HG02642 (cell line): ENCODE measurements around the gene ADAM33.

Experiments
- ATAC-seq: cut with Tn5 transposase; IDR thresholded peaks from one replicate; pipeline ENCODE4 v1.9.1; 2021; ENCODE audit warnings: mild to moderate bottlenecking; ENCODE audit not compliant: unreplicated experiment, poor library complexity

Gene ADAM33

DNA sequence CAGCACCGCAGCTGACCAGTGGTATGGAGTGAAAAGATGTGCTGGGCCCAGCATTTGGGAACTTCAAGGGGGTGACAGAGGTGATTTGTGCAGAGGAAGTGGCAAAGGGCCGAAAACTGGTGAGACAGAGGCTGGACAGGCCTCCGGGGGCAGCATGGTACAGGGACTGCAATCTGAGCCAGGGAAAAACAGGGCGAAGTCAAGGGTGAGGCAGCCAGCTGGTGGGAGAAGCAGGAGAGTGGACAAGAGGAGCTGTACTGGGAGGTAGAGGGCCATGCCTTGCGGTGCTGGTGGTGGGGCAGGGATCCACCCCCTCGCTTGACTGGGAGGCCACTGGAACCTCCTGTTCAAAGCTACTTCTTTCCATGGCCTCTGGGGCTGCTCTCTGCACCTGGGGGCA, 11.3 kb downstream of the ADAM33 start:
- ATAC-seq: no peak

DNA sequence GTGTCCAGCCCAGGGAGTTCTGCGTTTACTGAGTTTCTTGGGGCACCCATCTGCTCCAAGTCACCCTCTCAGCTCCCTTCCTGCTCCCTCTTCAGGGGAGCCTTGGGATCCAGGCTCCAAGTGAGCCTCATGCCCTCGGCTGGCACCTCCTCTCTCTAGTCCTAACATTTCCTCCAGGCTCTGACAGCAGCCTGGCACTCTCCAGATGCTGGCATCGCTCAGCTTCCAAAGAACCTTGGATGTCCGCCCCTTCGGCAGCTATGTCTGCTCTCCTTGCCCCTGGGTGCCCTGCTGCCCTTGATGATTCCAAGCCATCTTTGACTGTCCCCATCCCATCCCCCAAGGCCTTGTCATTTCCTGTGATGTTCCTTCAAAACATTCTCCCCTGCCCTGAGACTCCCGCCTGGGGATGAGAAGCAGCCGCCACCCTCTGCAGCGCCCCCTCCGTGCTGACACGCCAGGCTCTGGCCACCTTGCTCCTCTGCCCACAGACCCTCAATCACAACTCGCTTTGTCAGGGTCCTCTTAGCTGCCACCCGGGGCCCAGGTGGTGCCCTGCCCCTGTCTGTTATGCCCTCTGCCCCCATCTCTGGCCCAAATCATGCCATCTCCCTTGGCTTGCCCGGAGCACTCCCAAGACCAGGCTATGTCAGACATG, 12.0 kb downstream of the ADAM33 start:
- ATAC-seq: no peak

DNA sequence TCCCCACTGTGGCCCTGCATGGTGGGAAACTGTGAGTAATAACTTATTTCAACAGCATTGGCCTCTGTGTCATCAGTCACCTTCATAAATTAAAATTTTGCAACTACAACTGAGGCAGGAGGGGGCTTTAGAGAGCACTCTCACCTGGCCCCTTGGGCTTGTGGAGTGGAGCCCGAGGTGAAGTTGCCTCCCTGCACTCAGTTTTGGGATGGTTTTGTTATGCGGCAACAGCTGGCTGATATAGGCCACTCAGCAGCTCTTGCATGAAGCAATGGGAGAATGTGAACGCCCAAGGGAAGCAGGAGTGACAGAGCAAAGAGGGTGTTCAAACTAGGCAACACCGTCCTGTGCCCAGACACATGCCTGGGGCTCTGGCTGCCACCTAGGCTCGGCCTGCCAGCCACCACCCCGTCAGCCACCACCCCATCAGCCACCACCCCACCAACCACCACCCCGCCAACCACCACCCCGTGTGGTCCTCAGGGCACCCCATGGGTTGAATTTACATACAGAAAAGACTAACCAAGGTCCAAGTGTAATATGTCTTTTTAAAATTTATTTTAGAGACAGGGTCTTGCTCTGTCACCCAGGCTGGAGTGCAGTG, 14.3 kb downstream of the ADAM33 start:
- ATAC-seq: no peak

DNA sequence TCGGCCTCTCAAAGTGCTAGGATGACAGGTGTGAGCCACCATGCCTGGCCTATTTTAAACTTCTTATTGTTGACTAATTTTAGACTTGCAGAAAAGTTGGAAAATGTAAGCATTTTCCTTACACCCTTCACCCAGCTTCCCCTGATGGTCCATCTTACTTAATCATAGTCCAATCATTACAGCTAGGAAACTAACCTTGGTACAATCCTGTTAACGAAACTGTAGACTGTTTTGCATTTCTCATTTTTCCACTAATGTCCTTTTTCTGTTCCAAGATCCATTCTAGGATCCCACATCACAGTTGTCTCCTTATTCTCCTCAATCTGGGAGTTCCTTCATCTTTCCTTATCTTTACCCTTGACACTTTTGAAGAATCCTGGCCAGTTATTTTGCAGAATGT, 18.0 kb downstream of the ADAM33 start:
- ATAC-seq: no peak

DNA sequence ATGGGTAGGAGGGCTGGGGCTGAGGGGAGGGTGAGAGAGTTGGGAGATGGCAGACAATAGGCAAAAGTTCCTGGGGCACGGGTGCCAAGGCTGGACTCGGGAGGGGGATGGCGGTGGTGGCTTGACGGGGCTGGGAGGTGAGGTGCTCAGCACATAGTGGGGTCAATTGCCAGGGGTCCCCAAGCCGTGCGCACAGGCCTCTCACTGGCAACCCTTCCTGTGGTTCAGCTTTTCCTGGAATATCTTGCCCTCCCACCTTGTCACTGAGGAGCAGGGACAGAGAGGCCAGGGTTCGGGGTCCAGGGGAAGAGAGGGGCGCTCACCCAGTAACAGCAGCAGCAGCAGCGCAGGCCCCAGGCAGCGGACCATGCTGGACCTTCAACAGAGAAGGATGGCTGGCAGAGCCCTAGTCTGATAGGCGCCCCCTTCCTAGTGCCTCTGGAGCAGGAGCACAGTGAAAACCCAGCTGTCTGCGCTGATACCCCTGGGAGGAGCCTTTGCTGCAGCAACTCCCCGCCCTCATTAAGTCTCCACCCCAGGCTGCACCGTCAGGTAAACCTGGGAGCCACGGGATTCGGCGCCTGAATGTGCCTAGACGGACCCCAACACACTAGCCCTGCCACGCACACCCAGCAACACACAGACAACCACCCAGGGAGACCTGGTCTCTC, 18.6 kb downstream of the ADAM33 start, which contains the start of gene GFRA4:
Gene GFRA4, minus strand, starts transcription at position 369 of the 671 bp plus-strand sequence. Its CDS starts 0 bp downstream, at position 369.
- no peak for ATAC-seq

DNA sequence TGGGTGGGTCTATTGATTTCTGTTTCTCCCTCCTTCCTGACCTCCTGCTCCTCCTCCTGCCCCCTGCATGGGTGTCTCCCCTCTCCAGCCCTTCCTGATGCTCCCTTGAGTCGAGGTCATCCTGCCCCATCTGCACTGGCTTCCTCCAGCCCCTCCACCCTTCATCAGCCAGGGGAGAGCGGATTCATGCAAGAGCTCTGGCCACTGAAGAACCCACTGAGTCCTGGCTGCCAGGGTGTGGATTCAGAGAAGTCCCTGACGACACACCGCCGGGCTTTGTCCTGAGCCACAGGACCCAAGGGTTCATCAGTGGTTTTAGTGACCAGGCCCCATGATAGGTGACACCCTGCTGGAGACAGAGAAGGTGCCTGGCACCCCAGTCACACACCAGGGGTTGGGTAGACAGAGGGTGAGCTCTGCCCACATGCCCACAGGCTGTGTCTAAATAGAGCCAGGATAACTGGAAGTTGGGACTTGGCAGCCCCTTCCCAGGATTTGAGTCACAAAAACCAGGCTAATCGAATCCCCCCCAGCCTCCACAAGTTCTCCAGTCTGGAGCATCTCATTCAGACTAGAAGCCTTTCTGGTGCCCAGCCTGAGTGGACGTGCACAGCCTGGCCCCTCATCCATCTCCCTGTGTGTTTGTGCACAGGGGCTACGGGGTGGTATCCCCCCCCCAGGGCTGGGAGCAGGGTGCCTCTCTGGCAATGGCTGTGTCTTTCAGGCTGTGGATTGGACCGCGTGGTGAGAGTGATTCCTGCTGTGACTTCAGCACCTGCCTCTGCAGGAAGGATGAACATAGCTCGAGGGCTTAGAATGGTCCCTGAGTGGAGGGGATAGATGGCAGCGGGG, 19.8 kb downstream of the ADAM33 start:
- ATAC-seq: no peak

DNA sequence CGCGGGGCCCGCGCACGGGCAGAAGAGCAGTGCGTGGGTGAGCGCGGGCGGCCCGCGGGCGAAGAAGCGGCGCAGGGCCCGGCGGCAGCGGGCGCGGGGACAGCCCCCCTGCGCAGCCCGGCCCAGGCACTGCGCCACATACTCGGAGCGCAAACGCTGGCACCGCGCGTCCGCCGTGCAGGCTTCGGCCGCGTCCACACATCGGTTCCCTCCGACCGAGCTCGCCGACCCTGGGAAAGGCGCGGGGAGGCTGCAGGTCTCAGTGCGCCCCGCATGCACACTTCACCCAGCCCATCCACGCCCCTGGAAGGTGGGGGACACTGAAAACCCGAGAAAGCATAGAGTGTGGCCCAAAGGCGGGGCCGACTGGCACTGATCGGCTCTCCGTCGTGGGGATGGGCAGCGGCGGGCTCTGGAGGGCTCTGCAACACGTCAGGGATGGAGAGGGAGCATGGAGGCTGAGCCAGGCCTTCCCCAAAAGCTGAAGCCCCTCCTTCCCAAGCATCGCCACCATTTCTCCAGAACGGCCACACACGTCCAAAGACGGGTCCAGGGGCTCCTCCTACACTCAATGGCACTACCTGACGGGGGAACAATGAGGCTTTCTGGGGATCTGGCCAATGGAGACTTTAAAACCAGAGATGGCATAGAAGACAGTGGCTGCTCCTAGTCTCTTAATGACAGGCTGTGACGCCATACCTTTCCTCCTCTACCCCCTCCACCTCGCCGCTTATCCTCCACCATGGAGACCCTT, 20.6 kb downstream of the ADAM33 start:
- no peak for ATAC-seq

DNA sequence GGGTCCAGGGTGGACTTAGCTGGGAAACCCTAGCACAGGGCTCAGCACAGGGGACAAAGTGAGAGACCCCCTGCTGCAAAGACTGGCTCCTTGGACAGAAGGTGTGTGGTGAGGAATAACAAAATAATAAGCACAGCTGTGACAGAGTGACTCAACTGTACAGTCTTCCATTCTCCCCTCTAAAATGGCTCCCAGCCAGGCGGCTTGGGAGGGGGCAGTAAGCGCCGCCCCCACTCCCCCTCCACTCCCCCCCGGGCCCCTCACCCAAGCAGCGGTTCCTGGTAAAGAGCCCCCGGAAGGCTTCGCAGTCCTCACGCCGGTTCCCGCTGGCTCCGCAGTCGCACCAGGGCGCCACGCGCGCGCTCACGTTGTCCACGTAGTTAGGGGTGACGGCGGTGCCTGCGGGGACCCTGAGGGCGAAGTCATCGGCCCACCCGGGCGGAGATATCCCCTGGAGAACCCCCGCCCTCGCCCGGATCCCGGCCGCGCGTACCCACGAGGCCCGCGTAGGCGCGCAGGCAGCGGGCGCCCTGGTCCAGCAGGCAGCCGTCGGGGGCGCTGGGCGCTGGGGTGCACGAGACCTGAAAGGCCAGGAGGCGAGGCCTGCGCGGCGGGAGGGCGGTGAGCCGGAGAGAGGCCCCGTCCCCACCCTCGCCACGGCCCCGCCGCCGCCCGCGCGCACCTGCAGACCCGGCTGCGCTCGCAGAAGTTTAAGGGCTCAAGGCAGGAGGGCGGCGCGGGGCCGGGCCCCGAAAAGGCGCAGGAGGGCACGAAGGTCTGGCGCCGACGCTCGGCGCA, 21.3 kb downstream of the ADAM33 start:
- ATAC-seq: no peak

DNA sequence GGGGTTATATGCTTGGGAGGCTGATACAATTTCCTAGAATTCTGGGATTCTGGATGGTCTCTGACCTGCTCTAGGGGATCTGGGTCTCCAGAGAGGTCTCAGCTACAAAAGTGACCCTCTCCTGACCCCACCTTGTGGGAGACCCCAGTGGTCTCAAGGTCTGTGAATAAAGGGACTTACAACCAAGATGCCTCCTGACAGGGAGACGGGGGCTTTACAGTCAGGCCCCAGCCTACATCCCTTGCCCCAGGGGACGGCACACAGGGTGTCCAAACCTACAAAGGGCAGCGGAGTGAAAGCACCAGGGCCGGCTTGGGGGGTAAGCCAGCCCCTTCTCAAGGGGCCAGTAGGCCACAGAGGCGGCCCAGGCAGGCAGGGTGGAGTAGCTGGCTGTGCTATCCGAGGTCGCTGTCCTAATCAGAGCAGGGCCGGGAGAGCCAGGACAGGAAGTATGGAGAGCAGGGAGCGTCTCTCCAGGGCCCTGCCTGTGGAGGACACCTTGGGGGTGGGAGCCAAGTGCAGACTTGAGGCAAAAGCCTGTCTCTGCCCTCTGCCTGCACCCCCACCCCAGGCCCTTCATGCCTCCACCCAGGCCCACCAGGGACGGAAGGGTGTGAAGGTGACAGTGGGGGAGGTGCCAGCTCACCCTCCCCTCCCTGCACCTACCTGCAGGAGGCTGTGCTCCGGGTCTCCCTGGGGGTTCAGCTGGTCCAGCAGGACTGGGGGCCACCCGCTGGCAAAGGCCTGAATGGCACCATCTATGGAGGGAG, 22.1 kb downstream of the ADAM33 start:
- no peak for ATAC-seq

DNA sequence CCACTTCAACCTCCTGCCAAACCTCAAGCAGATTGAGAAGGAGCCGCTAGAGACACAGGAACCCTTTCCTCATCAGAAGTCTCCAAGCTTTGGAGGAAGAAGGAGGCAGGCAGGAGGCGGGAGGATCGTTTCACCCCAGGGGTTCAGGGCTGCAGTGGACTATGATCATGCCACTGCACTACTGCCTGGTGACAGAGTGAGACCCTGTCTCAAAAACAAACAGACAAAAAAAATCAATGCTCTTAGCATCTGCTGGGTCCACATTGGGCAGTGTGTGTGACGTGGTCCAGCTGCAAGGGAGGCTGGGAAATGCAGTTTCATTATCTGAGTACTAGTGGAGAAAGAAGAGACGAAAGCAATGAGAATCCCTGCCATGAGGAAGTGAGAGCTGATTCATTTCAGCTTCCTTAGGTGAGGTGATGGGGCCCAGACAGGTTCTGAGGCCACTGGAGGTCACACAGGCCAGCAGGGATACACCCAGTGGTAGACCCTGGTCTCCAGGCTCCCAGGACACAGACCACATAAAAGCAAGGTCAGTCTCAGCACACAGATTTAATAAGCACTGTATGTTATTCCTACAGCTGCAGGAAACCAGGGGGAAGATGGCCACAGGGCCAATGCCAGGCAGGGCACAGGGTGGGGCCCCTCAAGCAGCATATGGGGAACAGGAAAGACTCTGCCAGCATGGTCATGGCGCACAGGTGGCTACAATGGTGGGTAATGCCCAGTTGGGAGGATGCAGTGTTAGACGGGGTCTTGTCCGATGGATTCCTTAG, 22.9 kb downstream of the ADAM33 start:
- peak; percentile 84 for ATAC-seq

DNA sequence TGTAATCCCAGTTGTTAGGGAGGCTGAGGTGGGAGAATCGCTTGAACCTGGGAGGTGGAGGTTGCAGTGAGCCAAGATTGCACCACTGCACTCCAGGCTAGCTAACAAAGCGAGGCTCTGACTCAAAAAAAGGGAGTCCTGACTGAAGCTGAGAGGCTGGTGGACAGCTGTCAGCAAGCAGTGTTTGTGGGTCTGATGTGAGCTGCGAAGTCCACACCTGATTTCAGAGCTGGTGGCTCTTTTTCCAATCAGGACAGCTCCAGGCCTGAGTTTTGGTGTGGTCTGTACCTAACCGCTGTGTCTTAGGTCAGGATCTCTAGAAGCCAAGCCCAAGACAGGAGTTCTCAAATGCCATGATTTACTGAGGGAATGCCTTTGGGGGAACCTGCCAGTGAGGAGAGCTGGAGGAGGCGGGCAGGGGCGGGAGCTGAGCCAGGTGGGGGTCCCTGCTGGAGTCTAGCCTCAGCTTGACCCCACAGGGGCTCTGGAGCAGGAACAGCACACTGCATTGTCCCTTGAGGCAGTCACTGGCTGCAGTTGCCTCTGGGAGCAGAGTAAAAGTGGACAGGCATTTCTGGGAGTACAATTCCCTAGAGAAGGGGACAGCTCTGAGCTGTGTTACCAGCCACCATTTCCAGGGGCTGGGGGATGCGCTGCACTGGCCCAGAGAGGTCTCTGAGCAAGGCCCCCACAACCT, 23.6 kb downstream of the ADAM33 start:
- no peak for ATAC-seq

DNA sequence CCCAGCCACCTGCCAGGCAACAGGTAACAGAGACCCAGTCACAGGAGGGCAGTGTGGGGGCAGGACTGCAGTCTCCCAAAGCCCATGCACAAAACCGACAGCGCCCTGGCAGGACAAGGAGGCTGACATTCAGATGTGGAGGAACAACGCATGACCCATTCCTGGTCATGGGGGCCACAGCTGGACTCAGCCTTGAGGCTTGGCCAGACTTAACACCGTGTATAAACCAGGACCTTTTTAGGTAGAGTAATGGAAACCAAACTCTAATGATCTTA, 26.7 kb downstream of the ADAM33 start:
- ATAC-seq: no peak

DNA sequence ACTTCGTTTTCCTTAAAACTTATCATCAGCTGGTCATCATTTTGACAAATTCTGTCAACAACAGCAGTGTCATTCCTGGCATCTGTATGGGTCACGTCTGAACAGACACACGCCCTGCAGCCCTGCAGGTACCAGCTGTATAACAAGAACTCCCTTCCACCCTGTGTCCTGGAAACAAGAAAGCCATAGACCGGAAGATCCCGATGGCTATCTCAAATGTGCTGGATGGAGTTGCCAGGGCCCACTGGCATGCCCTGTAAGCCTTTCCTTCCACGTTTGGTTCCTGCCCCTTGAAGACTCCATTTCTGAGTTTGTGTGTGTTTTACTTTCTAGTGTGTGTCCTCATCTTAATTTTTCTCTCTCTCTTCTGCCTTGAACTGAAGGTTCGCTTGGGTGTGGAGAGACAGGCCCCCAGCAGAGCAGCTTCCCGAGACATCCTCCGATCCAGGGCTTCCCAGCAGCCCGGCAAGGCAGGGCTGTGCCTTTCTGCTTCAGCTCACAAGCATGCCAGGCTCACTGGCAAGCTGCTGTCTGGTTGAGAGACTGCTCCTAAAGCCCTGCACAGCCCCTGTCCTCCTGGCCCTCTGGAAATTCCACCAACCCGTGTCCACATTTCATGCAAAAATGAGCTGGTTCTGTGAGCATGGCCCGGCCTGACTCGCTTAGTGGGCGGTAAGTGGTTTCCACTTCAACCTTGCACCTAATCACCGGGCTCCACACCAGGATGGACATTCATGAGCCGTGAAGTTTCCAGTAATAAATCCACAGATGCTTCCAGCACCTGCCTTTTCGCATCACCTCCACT, 27.3 kb downstream of the ADAM33 start:
- ATAC-seq: no peak

DNA sequence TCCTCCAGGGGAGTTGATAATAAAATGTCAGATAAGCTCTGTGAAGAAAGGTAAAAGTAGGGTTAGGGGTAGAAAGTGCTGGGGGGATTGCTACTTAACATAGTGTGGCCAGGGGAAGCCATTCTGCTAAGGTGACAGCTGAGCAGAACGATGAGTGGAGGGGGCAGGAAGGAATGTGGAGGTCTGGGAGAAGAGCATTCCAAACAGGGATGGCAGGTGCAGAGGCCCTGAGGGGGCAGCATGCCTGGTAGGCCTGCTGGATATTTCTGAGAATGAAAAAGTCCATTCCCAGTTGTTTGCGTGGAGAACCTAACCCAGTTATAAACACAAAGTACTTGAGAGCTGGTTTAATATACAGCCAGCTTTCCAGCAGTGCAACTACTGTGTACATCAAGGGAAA, 27.9 kb downstream of the ADAM33 start:
- ATAC-seq: no peak

DNA sequence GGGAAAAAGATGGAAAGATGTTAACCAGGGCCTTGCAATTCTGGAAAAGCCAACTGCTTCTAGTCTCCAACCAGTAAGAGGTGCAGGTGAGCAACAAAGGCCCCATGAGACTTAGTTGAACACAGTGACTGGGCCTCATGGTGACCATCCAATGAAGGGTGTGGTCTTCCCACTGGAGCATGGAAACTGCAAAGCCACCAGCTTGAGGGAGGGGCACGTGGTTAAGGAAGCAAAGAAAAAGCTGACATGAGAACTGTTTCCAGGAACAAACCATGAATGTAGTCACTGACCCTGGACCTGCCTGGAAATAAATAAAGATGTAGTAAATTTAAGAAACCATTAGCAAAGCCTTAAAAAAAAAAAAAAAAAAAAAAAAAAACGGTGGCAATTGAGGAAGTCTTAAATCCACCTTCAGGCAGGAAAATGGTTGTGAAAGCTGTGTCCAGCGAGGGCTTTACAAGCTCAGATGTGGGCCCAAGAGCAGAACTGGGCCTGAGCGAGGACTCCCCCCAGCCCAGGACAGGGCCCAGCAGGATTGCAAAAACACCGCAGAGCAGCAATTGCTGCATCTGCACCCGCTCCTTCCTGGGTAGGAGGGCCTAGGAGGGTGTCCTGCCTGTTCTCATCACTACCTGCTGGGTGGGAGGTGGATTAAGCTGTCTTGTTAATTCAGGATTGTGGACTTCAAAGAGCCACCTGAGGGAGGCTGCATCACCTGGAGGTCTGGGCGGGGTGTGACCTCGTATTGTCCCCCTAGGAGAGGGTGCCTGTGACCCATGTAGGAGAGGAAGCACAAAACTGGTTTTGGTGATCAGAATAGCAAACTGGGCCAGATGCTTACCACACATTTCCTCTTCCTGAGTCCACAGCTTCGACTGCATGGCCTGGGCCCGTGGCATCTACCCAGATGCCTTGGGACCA, 28.9 kb downstream of the ADAM33 start:
- no peak for ATAC-seq

DNA sequence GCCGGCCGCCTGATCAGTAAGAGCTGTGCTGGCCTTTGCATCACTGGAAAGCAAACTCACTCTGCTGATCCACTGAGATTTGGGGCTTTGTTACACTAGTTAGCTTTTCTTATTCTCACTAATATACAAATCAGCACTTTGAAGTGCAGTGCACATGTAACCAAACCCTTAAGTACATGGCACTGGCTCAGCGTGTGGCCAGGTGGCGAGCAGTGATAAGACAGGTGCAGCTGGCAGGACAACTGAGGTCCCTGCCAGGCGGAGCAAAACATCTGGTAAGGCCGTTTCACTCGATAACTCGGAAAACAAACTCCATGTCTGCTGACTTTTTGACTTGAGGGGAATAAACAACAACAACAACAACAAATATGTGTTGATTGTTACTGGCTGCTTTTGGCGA, 29.6 kb downstream of the ADAM33 start:
- ATAC-seq: no peak
